Keratinocyte (primary cell): ENCODE data around the gene DEPDC1.

ENCODE experiments used
- EZH2 ChIP-seq: IDR thresholded peaks from one replicate; pipeline ENCODE4 v1.6.1; 2012; ENCODE audit warnings: inconsistent platforms, mild to moderate bottlenecking, low read length, moderate library complexity
- TF ChIP-seq, protein P1 (sequence below), 3 experiments: IDR thresholded peaks in 1 of 3; conservative IDR thresholded peaks in 1 of 3; optimal IDR thresholded peaks in 1 of 3; 2 replicates in 2 of 3; 3 replicates in 1 of 3; pipeline versions ENCODE3 to v1.5.1; 2011; ENCODE audit warnings: low read length in 3 of 3, mild to moderate bottlenecking in 3 of 3, moderate library complexity in 2 of 3, control low read depth in 1 of 3, inconsistent platforms in 1 of 3; ENCODE audit not compliant: insufficient read depth in 2 of 3; ENCODE audit errors: extremely low read depth in 1 of 3

DNA sequence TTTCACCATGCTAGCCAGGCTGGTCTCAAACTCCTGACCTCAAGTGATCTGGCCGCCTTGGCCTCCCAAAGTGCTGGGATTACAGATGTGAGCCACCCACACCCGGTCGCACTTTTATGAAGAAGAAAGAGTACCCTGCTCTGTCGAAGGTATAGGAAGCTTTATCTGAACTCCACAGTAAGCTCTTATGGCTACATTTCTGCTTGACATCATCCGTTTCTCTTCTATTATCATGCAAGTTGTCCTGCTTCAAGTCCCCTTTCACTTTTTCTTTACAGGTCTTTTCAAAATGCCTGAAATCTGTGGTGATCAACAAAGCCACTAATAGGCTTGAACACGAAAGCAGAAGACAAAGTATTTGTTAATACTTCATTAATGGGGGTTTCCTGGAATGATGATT lies 51.2 kb downstream of the DEPDC1 start:
- TF ChIP-seq, protein P1, sequence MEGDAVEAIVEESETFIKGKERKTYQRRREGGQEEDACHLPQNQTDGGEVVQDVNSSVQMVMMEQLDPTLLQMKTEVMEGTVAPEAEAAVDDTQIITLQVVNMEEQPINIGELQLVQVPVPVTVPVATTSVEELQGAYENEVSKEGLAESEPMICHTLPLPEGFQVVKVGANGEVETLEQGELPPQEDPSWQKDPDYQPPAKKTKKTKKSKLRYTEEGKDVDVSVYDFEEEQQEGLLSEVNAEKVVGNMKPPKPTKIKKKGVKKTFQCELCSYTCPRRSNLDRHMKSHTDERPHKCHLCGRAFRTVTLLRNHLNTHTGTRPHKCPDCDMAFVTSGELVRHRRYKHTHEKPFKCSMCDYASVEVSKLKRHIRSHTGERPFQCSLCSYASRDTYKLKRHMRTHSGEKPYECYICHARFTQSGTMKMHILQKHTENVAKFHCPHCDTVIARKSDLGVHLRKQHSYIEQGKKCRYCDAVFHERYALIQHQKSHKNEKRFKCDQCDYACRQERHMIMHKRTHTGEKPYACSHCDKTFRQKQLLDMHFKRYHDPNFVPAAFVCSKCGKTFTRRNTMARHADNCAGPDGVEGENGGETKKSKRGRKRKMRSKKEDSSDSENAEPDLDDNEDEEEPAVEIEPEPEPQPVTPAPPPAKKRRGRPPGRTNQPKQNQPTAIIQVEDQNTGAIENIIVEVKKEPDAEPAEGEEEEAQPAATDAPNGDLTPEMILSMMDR (optimal IDR thresholded peaks at IDR 0.05 in 1 of 3, IDR thresholded peaks at IDR 0.05 in 1 of 3, conservative IDR thresholded peaks at IDR 0.05 in 1 of 3; ENCODE audit: extremely low read depth in 1 of 3, insufficient read depth in 2 of 3, low read length in 3 of 3), result no peak
- TF ChIP-seq EZH2, result no peak
